Measurements from ENCODE around the gene KRT72.

Gene KRT72

GRCh38 chr12:52630599-52631200, 29.4 kb upstream of the KRT72 start:
- DNase-seq (ENCODE audit: low read depth) = no peak
- H3K4me3 ChIP-seq (ENCODE audit: low read length) = no peak overlapping the region
- TF ChIP-seq, protein P1, sequence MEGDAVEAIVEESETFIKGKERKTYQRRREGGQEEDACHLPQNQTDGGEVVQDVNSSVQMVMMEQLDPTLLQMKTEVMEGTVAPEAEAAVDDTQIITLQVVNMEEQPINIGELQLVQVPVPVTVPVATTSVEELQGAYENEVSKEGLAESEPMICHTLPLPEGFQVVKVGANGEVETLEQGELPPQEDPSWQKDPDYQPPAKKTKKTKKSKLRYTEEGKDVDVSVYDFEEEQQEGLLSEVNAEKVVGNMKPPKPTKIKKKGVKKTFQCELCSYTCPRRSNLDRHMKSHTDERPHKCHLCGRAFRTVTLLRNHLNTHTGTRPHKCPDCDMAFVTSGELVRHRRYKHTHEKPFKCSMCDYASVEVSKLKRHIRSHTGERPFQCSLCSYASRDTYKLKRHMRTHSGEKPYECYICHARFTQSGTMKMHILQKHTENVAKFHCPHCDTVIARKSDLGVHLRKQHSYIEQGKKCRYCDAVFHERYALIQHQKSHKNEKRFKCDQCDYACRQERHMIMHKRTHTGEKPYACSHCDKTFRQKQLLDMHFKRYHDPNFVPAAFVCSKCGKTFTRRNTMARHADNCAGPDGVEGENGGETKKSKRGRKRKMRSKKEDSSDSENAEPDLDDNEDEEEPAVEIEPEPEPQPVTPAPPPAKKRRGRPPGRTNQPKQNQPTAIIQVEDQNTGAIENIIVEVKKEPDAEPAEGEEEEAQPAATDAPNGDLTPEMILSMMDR (conservative IDR thresholded peaks at IDR 0.05; ENCODE audit: low read length) = no peak

GRCh38 chr12:52630008-52630500, 28.8 kb upstream of the KRT72 start:
- no peak overlapping the region for H3K4me3 ChIP-seq (ENCODE audit: low read length)
- no peak for DNase-seq (ENCODE audit: low read depth)
- TF ChIP-seq, protein P1 (conservative IDR thresholded peaks at IDR 0.05; ENCODE audit: low read length) = no peak

- DNase-seq (ENCODE audit: low read depth) = no peak
- no peak overlapping the region for H3K4me3 ChIP-seq (ENCODE audit: low read length)
- TF ChIP-seq, protein P1 (conservative IDR thresholded peaks at IDR 0.05; ENCODE audit: low read length) = no peak
These were observed 28.2 kb upstream of the KRT72 start for GRCh38 chr12:52629281-52630007.

DNA sequence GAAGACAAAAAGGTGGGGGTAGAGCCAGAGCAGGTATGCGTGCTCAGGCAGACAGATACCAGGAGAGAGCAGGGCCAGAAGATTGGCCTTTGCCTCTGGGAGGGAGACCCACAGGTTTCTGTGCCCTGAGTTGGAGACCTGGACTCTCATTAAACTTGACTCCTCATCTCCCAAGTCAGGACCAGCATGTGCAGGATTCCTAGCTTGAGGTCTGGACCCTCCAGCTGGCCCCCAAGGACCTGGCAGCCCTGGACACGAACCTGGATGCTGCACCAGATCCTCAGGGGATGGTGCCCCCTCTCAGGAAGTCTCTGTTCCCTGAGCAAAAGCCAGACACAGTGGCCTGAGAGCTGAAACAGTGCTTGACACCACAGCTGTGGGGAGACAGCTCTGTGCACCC, 27.6 kb upstream of the KRT72 start:
- TF ChIP-seq, protein P1 (conservative IDR thresholded peaks at IDR 0.05; ENCODE audit: low read length) = no peak
- no peak overlapping the region for H3K4me3 ChIP-seq (ENCODE audit: low read length)
- DNase-seq (ENCODE audit: low read depth) = no peak

DNA sequence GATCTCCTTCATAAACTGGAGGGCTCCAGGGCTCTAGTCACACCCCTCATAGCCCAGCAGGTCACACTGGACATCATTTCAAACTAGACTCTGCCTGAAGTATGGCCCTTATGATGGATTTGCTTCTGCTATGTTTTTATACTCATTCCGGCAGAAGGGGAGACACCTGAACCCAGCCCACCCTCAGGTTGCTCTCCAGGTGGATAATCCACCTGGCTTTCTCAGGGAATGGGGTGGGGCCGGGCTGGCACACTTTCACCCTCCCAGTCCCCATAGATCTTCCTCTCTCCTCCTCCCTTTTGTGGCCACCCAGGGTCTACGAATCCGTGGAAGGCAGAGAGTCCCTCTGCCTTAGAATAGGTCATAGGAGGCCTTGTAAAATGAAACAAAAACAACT, 26.8 kb upstream of the KRT72 start:
- DNase-seq (ENCODE audit: low read depth) = no peak
- TF ChIP-seq, protein P1 (conservative IDR thresholded peaks at IDR 0.05; ENCODE audit: low read length) = no peak
- H3K4me3 ChIP-seq (ENCODE audit: low read length) = no peak overlapping the region

GRCh38 chr12:52627395-52628110, 26.3 kb upstream of the KRT72 start:
- H3K4me3 ChIP-seq (ENCODE audit: low read length) = no peak overlapping the region
- TF ChIP-seq, protein P1 (conservative IDR thresholded peaks at IDR 0.05; ENCODE audit: low read length) = no peak
- DNase-seq (ENCODE audit: low read depth) = no peak

Measured in AG10803 (cell line).